ENCODE data around the gene ZC3H12A. TPM values are rescaled to one million over a fixed set of nuclear protein-coding genes. Genes with fewer than 3 reads are reported as not detected.

The ZC3H12A gene
- total RNA-seq, 1 donor from 2014 or later, result 4.9 TPM

DNA sequence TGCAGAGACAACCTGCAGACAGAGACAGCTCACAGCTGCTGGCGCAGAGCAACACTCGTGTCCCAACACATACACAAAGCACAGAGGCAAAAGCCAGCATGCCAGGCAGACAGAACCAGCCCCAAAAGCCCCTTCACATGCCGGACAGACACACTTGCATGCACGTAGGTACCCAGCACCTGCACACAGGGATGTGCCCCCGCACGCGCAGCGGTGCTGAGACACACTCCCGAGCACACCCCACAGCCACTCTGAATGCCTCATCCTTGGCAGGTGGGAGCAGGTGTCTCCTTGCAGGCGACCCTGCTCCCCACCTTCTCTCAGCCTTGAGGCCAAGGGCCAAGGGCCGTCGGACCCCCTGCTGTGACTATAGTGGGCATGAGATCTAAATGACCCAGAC lies 41.2 kb upstream of the ZC3H12A start:
- H3K4me1 ChIP-seq, result no peaks in the 10 kb centered on the region
- peaks cover 94% of the 10 kb centered on the region for H3K27me3 ChIP-seq (ENCODE audit: low read depth)
- DNase-seq, result no peak
- H3K27ac ChIP-seq (replicated peaks), result no peak overlapping the region
- intact Hi-C loops (cut with micrococcal nuclease), result loop anchor here (10.0 kb wide), 2 partner anchors 728 to 878 kb away; no protein-coding TSS in a partner anchor
- TF ChIP-seq, protein P1, sequence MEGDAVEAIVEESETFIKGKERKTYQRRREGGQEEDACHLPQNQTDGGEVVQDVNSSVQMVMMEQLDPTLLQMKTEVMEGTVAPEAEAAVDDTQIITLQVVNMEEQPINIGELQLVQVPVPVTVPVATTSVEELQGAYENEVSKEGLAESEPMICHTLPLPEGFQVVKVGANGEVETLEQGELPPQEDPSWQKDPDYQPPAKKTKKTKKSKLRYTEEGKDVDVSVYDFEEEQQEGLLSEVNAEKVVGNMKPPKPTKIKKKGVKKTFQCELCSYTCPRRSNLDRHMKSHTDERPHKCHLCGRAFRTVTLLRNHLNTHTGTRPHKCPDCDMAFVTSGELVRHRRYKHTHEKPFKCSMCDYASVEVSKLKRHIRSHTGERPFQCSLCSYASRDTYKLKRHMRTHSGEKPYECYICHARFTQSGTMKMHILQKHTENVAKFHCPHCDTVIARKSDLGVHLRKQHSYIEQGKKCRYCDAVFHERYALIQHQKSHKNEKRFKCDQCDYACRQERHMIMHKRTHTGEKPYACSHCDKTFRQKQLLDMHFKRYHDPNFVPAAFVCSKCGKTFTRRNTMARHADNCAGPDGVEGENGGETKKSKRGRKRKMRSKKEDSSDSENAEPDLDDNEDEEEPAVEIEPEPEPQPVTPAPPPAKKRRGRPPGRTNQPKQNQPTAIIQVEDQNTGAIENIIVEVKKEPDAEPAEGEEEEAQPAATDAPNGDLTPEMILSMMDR (IDR thresholded peaks at IDR 0.05; ENCODE audit: borderline replicate concordance), result no peak
- no peak overlapping the region for H3K4me3 ChIP-seq
- no peaks in the 10 kb centered on the region for H3K36me3 ChIP-seq
- H3K9me3 ChIP-seq (replicated peaks), result no peaks in the 10 kb centered on the region

DNA sequence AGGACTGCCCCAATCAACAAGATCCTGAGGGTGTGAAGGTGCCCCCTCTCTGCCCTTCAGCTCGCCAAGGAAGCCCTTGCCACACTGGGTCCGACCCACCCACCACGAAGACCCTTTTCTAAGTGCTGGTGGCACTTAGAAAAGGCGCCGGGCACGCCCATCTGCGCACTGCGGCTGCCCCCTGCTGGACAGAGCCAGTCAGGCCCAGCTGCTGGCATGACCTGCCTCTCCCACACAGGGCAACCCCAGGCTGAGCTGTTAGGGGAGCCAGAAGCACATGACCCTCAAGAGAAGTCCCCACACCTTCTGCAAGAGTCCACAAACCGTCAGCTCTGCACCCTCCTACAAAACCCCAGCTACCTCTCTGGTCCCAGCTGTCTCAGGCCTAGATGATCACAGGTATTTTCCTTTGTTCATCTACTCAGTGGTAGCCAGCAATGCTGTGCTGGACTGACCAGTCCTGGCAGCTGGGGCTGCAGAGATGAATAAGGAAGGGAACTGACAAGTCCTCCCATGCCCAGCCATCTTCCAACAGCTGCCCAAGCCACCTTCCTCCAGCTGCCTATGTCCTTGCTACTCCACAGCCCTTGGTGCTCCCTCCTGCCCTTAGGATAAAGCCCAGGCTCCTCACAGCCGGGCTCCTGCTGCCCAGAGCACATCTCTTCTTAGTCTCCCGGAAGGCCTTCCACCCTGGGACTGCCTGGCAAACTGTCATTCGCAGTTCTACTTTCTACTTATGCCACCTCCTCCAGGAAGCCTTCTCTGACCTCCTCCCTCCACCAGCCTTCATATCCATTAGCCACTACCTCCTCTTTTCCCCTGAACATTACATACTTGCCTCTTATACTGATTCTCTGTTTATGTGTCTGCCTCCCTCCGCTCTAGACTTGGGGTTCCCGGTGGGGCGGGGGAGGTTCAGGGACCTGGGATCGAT lies 39.8 kb upstream of the ZC3H12A start:
- no peak overlapping the region for H3K27ac ChIP-seq (replicated peaks)
- H3K4me3 ChIP-seq, result no peak overlapping the region
- peak; percentile 59 for DNase-seq
- intact Hi-C loops (cut with micrococcal nuclease), result loop anchor here (10.0 kb wide), 2 partner anchors 730 to 880 kb away; no protein-coding TSS in a partner anchor
- H3K9me3 ChIP-seq (replicated peaks), result no peaks in the 10 kb centered on the region
- TF ChIP-seq, protein P1 (IDR thresholded peaks at IDR 0.05; ENCODE audit: borderline replicate concordance), result peak; percentile 93
- H3K36me3 ChIP-seq, result no peaks in the 10 kb centered on the region
- H3K4me1 ChIP-seq, result no peaks in the 10 kb centered on the region
- H3K27me3 ChIP-seq (ENCODE audit: low read depth), result peaks cover 95% of the 10 kb centered on the region

DNA sequence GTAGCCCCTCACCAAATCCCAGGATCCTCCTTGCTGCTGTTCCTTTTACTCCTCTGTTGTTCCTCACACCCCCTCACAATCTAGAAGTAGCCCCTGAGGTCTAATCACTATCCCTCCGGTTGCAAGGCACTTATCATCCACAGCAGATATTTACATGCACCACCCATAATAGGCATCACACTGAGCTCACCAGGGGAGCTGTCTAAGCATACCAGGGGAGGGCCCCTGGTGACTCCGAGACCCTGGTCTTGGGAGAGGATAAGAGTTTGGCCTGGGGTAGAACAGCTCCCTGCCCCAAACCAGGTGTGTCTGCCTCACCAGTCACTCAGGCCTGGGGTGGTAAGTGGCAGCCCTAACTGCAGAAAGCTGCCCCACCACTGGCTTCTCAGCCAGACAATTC lies 37.3 kb upstream of the ZC3H12A start:
- H3K27ac ChIP-seq (replicated peaks), result no peak overlapping the region
- TF ChIP-seq, protein P1 (IDR thresholded peaks at IDR 0.05; ENCODE audit: borderline replicate concordance), result no peak
- H3K4me3 ChIP-seq, result no peak overlapping the region
- H3K4me1 ChIP-seq, result no peaks in the 10 kb centered on the region
- no peaks in the 10 kb centered on the region for H3K9me3 ChIP-seq (replicated peaks)
- intact Hi-C loops (cut with micrococcal nuclease), result loop anchor here (10.0 kb wide), 2 partner anchors 732 to 882 kb away; no protein-coding TSS in a partner anchor
- DNase-seq, result no peak
- peaks cover 94% of the 10 kb centered on the region for H3K27me3 ChIP-seq (ENCODE audit: low read depth)
- no peaks in the 10 kb centered on the region for H3K36me3 ChIP-seq

DNA sequence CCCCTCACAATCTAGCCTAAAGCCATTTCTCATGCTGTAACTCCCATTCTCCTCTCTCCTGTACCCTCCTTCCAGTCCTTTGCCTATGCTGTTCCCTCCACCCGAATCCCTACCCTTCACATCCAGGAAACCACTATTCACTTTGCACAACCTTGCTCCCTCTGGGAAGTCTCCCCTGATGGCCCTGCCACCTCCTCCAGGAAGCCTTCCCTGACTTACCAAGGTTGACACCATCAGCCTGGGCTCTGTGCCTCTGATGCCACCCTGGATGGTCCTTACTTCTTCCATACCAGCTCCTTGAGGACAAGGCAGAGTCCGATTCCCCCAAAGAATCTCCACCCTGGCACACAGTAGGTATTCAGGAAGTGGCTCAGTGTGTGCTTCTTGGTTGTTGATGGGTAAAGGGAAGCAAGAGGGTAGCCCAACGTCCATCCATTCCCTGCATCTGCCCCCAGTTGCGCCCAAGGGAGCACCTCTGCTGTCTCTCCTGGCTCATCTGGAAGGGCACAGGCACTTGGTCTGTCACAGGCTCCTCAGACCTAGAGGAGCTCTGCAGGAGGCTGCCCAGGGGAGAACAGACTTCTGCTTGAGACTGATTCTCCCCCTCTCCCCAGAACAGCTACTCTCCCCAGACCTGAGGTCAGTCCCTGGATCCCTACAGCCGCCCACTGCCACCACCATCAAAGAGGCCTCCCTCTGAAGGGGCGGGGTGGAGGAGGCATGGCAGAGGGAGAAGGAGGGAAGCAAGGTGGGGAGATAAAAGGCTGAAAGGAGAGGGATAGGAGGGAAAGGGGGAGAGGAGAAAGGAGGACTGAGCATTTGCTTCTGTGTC lies 36.1 kb upstream of the ZC3H12A start:
- Histone ChIP-seq H3K4me1 (no peaks in the 10 kb centered on the region), H3K9me3 (replicated peaks) (no peaks in the 10 kb centered on the region), H3K27me3 (ENCODE audit: low read depth) (peaks cover 89% of the 10 kb centered on the region), H3K36me3 (no peaks in the 10 kb centered on the region), H3K27ac (replicated peaks) (no peak overlapping the region), H3K4me3 (no peak overlapping the region)
- DNase-seq, result no peak
- TF ChIP-seq, protein P1 (IDR thresholded peaks at IDR 0.05; ENCODE audit: borderline replicate concordance), result no peak
- intact Hi-C loops (cut with micrococcal nuclease), result loop anchor here (10.0 kb wide), 2 partner anchors 733 to 883 kb away; no protein-coding TSS in a partner anchor

DNA sequence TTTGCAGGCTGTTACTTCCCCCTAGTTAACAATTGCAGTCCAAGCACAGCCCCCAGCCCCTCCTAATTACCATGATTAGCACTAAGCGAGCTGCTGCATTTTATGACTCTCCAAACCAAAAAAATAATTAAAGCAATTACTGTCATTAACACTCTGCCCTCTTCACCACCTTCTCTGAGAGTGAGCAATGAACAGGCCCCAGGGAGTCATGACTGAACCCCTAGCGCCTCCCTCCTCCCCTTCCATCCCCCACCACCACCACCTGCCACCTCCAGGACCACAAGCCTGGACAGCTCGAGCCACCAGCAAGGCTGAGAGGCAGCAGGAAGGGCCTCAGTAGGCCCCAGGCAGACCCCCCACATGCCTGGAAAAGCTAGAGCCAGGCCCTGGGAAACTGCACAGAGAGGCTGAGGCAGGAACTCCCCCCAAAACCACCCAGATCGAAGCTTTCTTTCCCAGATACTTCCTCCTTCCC lies 35.5 kb upstream of the ZC3H12A start:
- DNase-seq, result no peak
- no peak overlapping the region for H3K4me3 ChIP-seq
- no peaks in the 10 kb centered on the region for H3K4me1 ChIP-seq
- peaks cover 87% of the 10 kb centered on the region for H3K27me3 ChIP-seq (ENCODE audit: low read depth)
- intact Hi-C loops (cut with micrococcal nuclease), result loop anchor here (10.0 kb wide), 2 partner anchors 734 to 884 kb away; no protein-coding TSS in a partner anchor
- H3K27ac ChIP-seq (replicated peaks), result no peak overlapping the region
- H3K36me3 ChIP-seq, result no peaks in the 10 kb centered on the region
- TF ChIP-seq, protein P1 (IDR thresholded peaks at IDR 0.05; ENCODE audit: borderline replicate concordance), result no peak
- H3K9me3 ChIP-seq (replicated peaks), result no peaks in the 10 kb centered on the region

All from left ventricle myocardium inferior (tissue), 1 donor.